HepG2 (cell line): ENCODE results near the gene CPNE4.

Experiments
- FLYWCH1 ChIP-seq: sonication (generic); formaldehyde crosslinking; IDR thresholded peaks from 2 replicates; pipeline ENCODE4 v1.8.1; 2023; ENCODE audit warnings: mild to moderate bottlenecking, missing genetic modification reagents
- POLR2A ChIP-seq, 2 experiments: IDR thresholded peaks; 2 replicates each; pipeline ENCODE4 v1.6.1; 2011; ENCODE audit warnings: low read depth in 2 of 2, low read length in 2 of 2, mild to moderate bottlenecking in 1 of 2, moderate library complexity in 1 of 2; ENCODE audit not compliant: insufficient read depth in 1 of 2
- RFX1 ChIP-seq: fragments of 450-650 bp; IDR thresholded peaks from 2 replicates; pipeline ENCODE4 v1.6.1; 2017
- SIX1 ChIP-seq: sonication (generic); formaldehyde crosslinking; IDR thresholded peaks from 2 replicates; pipeline ENCODE4 v1.4.0; 2020; ENCODE audit warnings: missing genetic modification reagents, borderline replicate concordance
- SP2 ChIP-seq: sonication (generic); formaldehyde crosslinking; IDR thresholded peaks from 2 replicates; pipeline ENCODE4 v1.5.1; 2020; ENCODE audit warnings: mild to moderate bottlenecking, missing genetic modification reagents
- ZNF432 ChIP-seq: sonication (generic); formaldehyde crosslinking; IDR thresholded peaks from 2 replicates; pipeline ENCODE4 v1.5.0; 2020; ENCODE audit warnings: missing genetic modification reagents, mild to moderate bottlenecking, borderline replicate concordance
- ZNF674 ChIP-seq: sonication (generic); formaldehyde crosslinking; IDR thresholded peaks from 2 replicates; pipeline ENCODE4 v1.5.0; 2020; ENCODE audit warnings: low read depth, mild to moderate bottlenecking, missing genetic modification reagents
- TF ChIP-seq, protein P1 (sequence below): sonication (generic); formaldehyde crosslinking; IDR thresholded peaks from 2 replicates; pipeline ENCODE4 v1.5.0; 2020; ENCODE audit warnings: mild to moderate bottlenecking, missing genetic modification reagents, moderate library complexity

DNA sequence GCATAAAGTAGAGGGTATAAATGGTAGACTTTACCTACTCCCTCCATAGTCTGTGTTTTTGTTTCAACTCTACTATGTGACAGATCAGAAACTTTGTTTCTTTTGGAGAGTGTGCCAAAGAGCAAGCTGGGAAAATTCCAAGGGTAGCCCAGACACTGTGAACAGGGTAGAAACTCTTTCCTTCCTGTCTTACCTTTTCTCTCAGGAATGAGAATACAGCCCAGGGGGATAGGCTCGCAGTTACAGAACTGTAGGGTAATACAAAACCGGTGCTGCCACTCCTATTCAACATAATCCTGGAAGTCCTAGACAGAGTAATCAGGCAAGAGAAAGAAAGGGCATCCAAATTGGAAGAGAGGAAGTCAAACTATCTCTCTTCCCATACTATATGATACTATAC, 256.3 kb downstream of the CPNE4 start:
- TF ChIP-seq POLR2A (IDR thresholded peaks at IDR 0.05; ENCODE audit: insufficient read depth in 1 of 2, low read depth in 2 of 2, low read length in 2 of 2) (no peak), FLYWCH1 (no peak), RFX1 (no peak), SP2 (CRISPR knock-in tag) (no peak), SIX1 (no peak), ZNF674 (CRISPR knock-in tag) (no peak), ZNF432 (CRISPR knock-in tag) (no peak)
- TF ChIP-seq, protein P1, sequence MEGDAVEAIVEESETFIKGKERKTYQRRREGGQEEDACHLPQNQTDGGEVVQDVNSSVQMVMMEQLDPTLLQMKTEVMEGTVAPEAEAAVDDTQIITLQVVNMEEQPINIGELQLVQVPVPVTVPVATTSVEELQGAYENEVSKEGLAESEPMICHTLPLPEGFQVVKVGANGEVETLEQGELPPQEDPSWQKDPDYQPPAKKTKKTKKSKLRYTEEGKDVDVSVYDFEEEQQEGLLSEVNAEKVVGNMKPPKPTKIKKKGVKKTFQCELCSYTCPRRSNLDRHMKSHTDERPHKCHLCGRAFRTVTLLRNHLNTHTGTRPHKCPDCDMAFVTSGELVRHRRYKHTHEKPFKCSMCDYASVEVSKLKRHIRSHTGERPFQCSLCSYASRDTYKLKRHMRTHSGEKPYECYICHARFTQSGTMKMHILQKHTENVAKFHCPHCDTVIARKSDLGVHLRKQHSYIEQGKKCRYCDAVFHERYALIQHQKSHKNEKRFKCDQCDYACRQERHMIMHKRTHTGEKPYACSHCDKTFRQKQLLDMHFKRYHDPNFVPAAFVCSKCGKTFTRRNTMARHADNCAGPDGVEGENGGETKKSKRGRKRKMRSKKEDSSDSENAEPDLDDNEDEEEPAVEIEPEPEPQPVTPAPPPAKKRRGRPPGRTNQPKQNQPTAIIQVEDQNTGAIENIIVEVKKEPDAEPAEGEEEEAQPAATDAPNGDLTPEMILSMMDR, result no peak
